Measurements from ENCODE around the gene CPED1.

The CPED1 gene

GRCh38 chr7:120986650-120987049, 1.9 kb upstream of the CPED1 start:
- DNase-seq, result no peak
- Histone ChIP-seq H3K27ac (no peak overlapping the region), H3K27me3 (ENCODE audit: insufficient read depth, low read depth, severe bottlenecking) (no peaks in the 10 kb centered on the region), H3K9me3 (ENCODE audit: severe bottlenecking) (no peaks in the 10 kb centered on the region), H3K4me3 (ENCODE audit: low read depth, low read length) (no peak overlapping the region), H3K36me3 (no peaks in the 10 kb centered on the region)
- no peak for TF ChIP-seq CTCF (IDR thresholded peaks at IDR 0.05; ENCODE audit: low read depth, low read length)

- Histone ChIP-seq H3K27me3 (ENCODE audit: insufficient read depth, low read depth, severe bottlenecking) (no peaks in the 10 kb centered on the region), H3K9me3 (ENCODE audit: severe bottlenecking) (no peaks in the 10 kb centered on the region), H3K36me3 (no peaks in the 10 kb centered on the region), H3K4me3 (ENCODE audit: low read depth, low read length) (no peak overlapping the region), H3K27ac (no peak overlapping the region)
- no peak for DNase-seq
- no peak for TF ChIP-seq CTCF (IDR thresholded peaks at IDR 0.05; ENCODE audit: low read depth, low read length)
Measured at GRCh38 chr7:120987280-120987679, 1.2 kb upstream of the CPED1 start.

- Histone ChIP-seq H3K27me3 (ENCODE audit: insufficient read depth, low read depth, severe bottlenecking) (no peaks in the 10 kb centered on the region), H3K36me3 (no peaks in the 10 kb centered on the region), H3K27ac (no peak overlapping the region), H3K9me3 (ENCODE audit: severe bottlenecking) (no peaks in the 10 kb centered on the region), H3K4me3 (ENCODE audit: low read depth, low read length) (peak overlapping the region; percentile 60)
- peak; percentile 83 for TF ChIP-seq CTCF (IDR thresholded peaks at IDR 0.05; ENCODE audit: low read depth, low read length)
- DNase-seq, result peak; percentile 84
Measured at GRCh38 chr7:120987683-120988590, 574 bp upstream of the CPED1 start.

- no peaks in the 10 kb centered on the region for H3K9me3 ChIP-seq (ENCODE audit: severe bottlenecking)
- H3K36me3 ChIP-seq, result no peaks in the 10 kb centered on the region
- no peak overlapping the region for H3K27ac ChIP-seq
- DNase-seq, result no peak
- no peaks in the 10 kb centered on the region for H3K27me3 ChIP-seq (ENCODE audit: insufficient read depth, low read depth, severe bottlenecking)
- TF ChIP-seq CTCF (IDR thresholded peaks at IDR 0.05; ENCODE audit: low read depth, low read length), result no peak
- no peak overlapping the region for H3K4me3 ChIP-seq (ENCODE audit: low read depth, low read length)
Measured at GRCh38 chr7:120989257-120990220, 1.0 kb downstream of the CPED1 start.

- no peak for DNase-seq
- H3K4me3 ChIP-seq (ENCODE audit: low read depth, low read length), result no peak overlapping the region
Measured at GRCh38 chr7:120990468-120991118, 2.1 kb downstream of the CPED1 start.

More at GRCh38 chr7:120990468-120991118, 2.1 kb downstream of the CPED1 start:
- H3K27me3 ChIP-seq (ENCODE audit: insufficient read depth, low read depth, severe bottlenecking), result no peaks in the 10 kb centered on the region
- no peaks in the 10 kb centered on the region for H3K36me3 ChIP-seq
- H3K9me3 ChIP-seq (ENCODE audit: severe bottlenecking), result no peaks in the 10 kb centered on the region
- no peak overlapping the region for H3K27ac ChIP-seq
- no peak for TF ChIP-seq CTCF (IDR thresholded peaks at IDR 0.05; ENCODE audit: low read depth, low read length)
